ENCODE results near the gene TXNDC16. TPM values are rescaled to one million over a fixed set of nuclear protein-coding genes. Genes with fewer than 3 reads are reported as not detected.

Gene TXNDC16
- total and polyA plus RNA-seq, 9 of the 15 experiments (the other 6 are each of a cell fraction or from before 2014, with no cell fraction given): 1.8 to 6.2 (median 4.9) TPM

- TF ChIP-seq ZBED1 (IDR thresholded peaks at IDR 0.05) (no peak), ARID2 (IDR thresholded peaks at IDR 0.05) (no peak), NUFIP1 (IDR thresholded peaks at IDR 0.05; ENCODE audit: partially characterized antibody) (no peak), ZNF212 (CRISPR knock-in tag; IDR thresholded peaks at IDR 0.05) (no peak), TCF7L2 (IDR thresholded peaks at IDR 0.05; ENCODE audit: low read depth, low read length) (no peak), RAD21 (CRISPR knock-in tag; conservative IDR thresholded peaks at IDR 0.05 in 1 of 2, IDR thresholded peaks at IDR 0.05 in 1 of 2) (no peak), ESRRA (IDR thresholded peaks at IDR 0.05; ENCODE audit: borderline replicate concordance, low read depth) (no peak), CBX8 (IDR thresholded peaks at IDR 0.05; ENCODE audit: borderline replicate concordance, extremely low read depth, low read depth, low read length, poor library complexity, severe bottlenecking) (no peak), PTTG1 (tag; IDR thresholded peaks at IDR 0.05; ENCODE audit: low read depth) (no peak), CCAR2 (IDR thresholded peaks at IDR 0.05; ENCODE audit: low read depth, low read length) (no peak), KDM1A (IDR thresholded peaks at IDR 0.05) (no peak), ZBTB9 (CRISPR knock-in tag; IDR thresholded peaks at IDR 0.05) (no peak), SLC30A9 (CRISPR knock-in tag; IDR thresholded peaks at IDR 0.05) (no peak)
- TF ChIP-seq, protein P1, sequence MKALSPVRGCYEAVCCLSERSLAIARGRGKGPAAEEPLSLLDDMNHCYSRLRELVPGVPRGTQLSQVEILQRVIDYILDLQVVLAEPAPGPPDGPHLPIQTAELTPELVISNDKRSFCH (CRISPR knock-in tag; IDR thresholded peaks at IDR 0.05): no peak
- TF ChIP-seq, protein P1 (tag; IDR thresholded peaks at IDR 0.05): no peak
- TF ChIP-seq, protein P2, sequence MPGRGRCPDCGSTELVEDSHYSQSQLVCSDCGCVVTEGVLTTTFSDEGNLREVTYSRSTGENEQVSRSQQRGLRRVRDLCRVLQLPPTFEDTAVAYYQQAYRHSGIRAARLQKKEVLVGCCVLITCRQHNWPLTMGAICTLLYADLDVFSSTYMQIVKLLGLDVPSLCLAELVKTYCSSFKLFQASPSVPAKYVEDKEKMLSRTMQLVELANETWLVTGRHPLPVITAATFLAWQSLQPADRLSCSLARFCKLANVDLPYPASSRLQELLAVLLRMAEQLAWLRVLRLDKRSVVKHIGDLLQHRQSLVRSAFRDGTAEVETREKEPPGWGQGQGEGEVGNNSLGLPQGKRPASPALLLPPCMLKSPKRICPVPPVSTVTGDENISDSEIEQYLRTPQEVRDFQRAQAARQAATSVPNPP (IDR thresholded peaks at IDR 0.05; ENCODE audit: borderline replicate concordance, insufficient read depth, insufficient read length): no peak
- TF ChIP-seq, protein P3, sequence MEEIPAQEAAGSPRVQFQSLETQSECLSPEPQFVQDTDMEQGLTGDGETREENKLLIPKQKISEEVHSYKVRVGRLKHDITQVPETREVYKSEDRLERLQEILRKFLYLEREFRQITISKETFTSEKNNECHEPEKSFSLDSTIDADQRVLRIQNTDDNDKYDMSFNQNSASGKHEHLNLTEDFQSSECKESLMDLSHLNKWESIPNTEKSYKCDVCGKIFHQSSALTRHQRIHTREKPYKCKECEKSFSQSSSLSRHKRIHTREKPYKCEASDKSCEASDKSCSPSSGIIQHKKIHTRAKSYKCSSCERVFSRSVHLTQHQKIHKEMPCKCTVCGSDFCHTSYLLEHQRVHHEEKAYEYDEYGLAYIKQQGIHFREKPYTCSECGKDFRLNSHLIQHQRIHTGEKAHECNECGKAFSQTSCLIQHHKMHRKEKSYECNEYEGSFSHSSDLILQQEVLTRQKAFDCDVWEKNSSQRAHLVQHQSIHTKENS (CRISPR knock-in tag; IDR thresholded peaks at IDR 0.05): no peak
Observed at GRCh38 chr14:52547526-52547925, 4.8 kb downstream of the TXNDC16 start (continued).

Data from K562 (cell line).